HCT116 (cell line): Measurements from ENCODE around the gene GNAI1.

Experiments used
- CBX3 ChIP-seq: IDR thresholded peaks from 2 replicates; pipeline ENCODE4 v1.6.1; 2012; ENCODE audit warnings: low read depth
- CTCF ChIP-seq, 3 experiments: fragments of 200-600 bp in 1 of 3; sonication (generic) in 1 of 3; IDR thresholded peaks in 2 of 3; conservative IDR thresholded peaks in 1 of 3; 2 replicates each; pipeline ENCODE4 v1.5.1; 2012 to 2017; ENCODE audit warnings: low read depth in 2 of 3, low read length in 2 of 3, antibody characterized with exemption in 1 of 3, borderline replicate concordance in 1 of 3, control low read depth in 1 of 3, mild to moderate bottlenecking in 1 of 3, mixed read lengths in 1 of 3, mixed run types in 1 of 3, moderate library complexity in 1 of 3; ENCODE audit not compliant: insufficient read depth in 1 of 3
- EZH2 ChIP-seq: fragments of 200-600 bp; sonication (generic); IDR thresholded peaks from 2 replicates; pipeline ENCODE4 v1.6.1; 2017; ENCODE audit warnings: antibody characterized with exemption, mixed run types
- MAX ChIP-seq: IDR thresholded peaks from 2 replicates; pipeline ENCODE4 v1.6.1; 2012
- POLR2A ChIP-seq: IDR thresholded peaks from 2 replicates; pipeline ENCODE4 v1.7.0; 2011; ENCODE audit warnings: borderline replicate concordance; ENCODE audit not compliant: insufficient read depth, insufficient read length; ENCODE audit errors: extremely low read depth
- POLR2AphosphoS5 ChIP-seq: IDR thresholded peaks from 2 replicates; pipeline ENCODE4 v1.6.1; 2011; ENCODE audit warnings: mild to moderate bottlenecking, low read depth, low read length, moderate library complexity
- RAD21 ChIP-seq: IDR thresholded peaks from 2 replicates; pipeline ENCODE4 v1.6.1; 2012; ENCODE audit warnings: low read depth, mild to moderate bottlenecking
- REST ChIP-seq: IDR thresholded peaks from 2 replicates; pipeline ENCODE4 v1.6.1; 2012; ENCODE audit warnings: low read depth
- TCF7L2 ChIP-seq: IDR thresholded peaks from 2 replicates; pipeline ENCODE4 v1.7.0; 2011; ENCODE audit warnings: borderline replicate concordance, inconsistent platforms; ENCODE audit not compliant: insufficient read depth, insufficient read length; ENCODE audit errors: extremely low read depth
- YY1 ChIP-seq: IDR thresholded peaks from 2 replicates; pipeline ENCODE4 v1.6.1; 2011; ENCODE audit warnings: low read length, low read depth, moderate library complexity, mild to moderate bottlenecking; ENCODE audit not compliant: insufficient replicate concordance; ENCODE audit errors: extremely low read depth
- ZFX ChIP-seq: fragments of 450-650 bp; IDR thresholded peaks from 2 replicates; pipeline ENCODE4 v1.6.1; 2017

GRCh38 chr7:80136261-80137055 lies 1.8 kb downstream of the GNAI1 start:
- TF ChIP-seq RAD21 (no peak), REST (no peak), CTCF (IDR thresholded peaks at IDR 0.05 in 2 of 3, conservative IDR thresholded peaks at IDR 0.05 in 1 of 3; ENCODE audit: borderline replicate concordance in 1 of 3, insufficient read depth in 1 of 3, low read depth in 2 of 3, low read length in 2 of 3) (no peak), YY1 (no peak), EZH2 (no peak), POLR2AphosphoS5 (no peak), CBX3 (no peak), MAX (no peak), TCF7L2 (no peak), POLR2A (no peak), ZFX (no peak)
